ENCODE data around the gene FXR2. TPM values are rescaled to one million over a fixed set of nuclear protein-coding genes. Genes with fewer than 3 reads are reported as not detected.
"Not testable (repeated sequence)": the region's sequence is repeated elsewhere in the genome, so short reads cannot be mapped to it uniquely, and the experiment has no call there.

Gene FXR2
- total RNA-seq, 1 experiment from 2014 or later = 35.1 TPM

- TF ChIP-seq ARID4B (CRISPR knock-in tag; IDR thresholded peaks at IDR 0.05; ENCODE audit: borderline replicate concordance) (no peak), CTCF (IDR thresholded peaks at IDR 0.05) (no peak), E2F4 (CRISPR knock-in tag; IDR thresholded peaks at IDR 0.05; ENCODE audit: borderline replicate concordance, low read depth) (no peak), ATF1 (CRISPR knock-in tag; IDR thresholded peaks at IDR 0.05) (no peak), ERG (CRISPR knock-in tag; IDR thresholded peaks at IDR 0.05) (no peak), NFYB (CRISPR knock-in tag; conservative IDR thresholded peaks at IDR 0.05; ENCODE audit: low read depth) (no peak)
These were observed 8.4 kb downstream of the FXR2 start (continued) for GRCh38 chr17:7606280-7606679.

- H3K4me3 Mint-ChIP-seq; DNase-seq (ENCODE audit: low spot score); H3K27me3 Mint-ChIP-seq (ENCODE audit: low read depth); ATAC-seq; POLR2A ChIA-PET; H3K9me3 Mint-ChIP-seq; H3K4me1 Mint-ChIP-seq; H3K27ac Mint-ChIP-seq: not testable (repeated sequence)
- CTCF ChIA-PET = interaction anchor here (2.5 kb wide), 1 partner anchor 8 kb away, joined by 6 read pairs; the partner anchor contains the start of gene SOX15
- peaks cover 77% of the 10 kb centered on the region for H3K36me3 Mint-ChIP-seq
These were observed 17.1 kb downstream of the FXR2 start for GRCh38 chr17:7597561-7597960.

GRCh38 chr17:7593296-7593695 is 21.4 kb downstream of the FXR2 start:
- no peak for DNase-seq (ENCODE audit: low spot score)
- TF ChIP-seq MLX (CRISPR knock-in tag; IDR thresholded peaks at IDR 0.05) (no peak), ZNF396 (CRISPR knock-in tag; IDR thresholded peaks at IDR 0.05; ENCODE audit: borderline replicate concordance) (no peak), GABPB1 (CRISPR knock-in tag; IDR thresholded peaks at IDR 0.05) (no peak), NR3C1 (CRISPR knock-in tag; conservative IDR thresholded peaks at IDR 0.05; ENCODE audit: low read depth) (no peak), NR2C2 (CRISPR knock-in tag; IDR thresholded peaks at IDR 0.05) (no peak), NR1H2 (CRISPR knock-in tag; IDR thresholded peaks at IDR 0.05) (no peak), USF1 (CRISPR knock-in tag; IDR thresholded peaks at IDR 0.05) (no peak), ZNF219 (CRISPR knock-in tag; IDR thresholded peaks at IDR 0.05; ENCODE audit: borderline replicate concordance) (no peak), STAT6 (CRISPR knock-in tag; conservative IDR thresholded peaks at IDR 0.05; ENCODE audit: low read depth) (no peak), CBFB (CRISPR knock-in tag; IDR thresholded peaks at IDR 0.05; ENCODE audit: low read depth) (no peak)
- ATAC-seq = no peak
- ChIA-PET POLR2A (no interaction called here), CTCF (interaction anchor here (0.5 to 1.4 kb wide), 3 partner anchors 22 to 80 kb away, joined by 3 to 4 read pairs (median 3); partner anchors contain the start of genes ATP1B2 and FXR2)
- Mint-ChIP-seq H3K36me3 (peaks cover 56% of the 10 kb centered on the region), H3K9me3 (no peaks in the 10 kb centered on the region), H3K27ac (peak overlapping the region; percentile 17; the same call in 1 of the 2 replicates), H3K27me3 (ENCODE audit: low read depth) (no peaks in the 10 kb centered on the region), H3K4me3 (no peak overlapping the region), H3K4me1 (peaks cover 20% of the 10 kb centered on the region)
